ENCODE data around the gene TFPI.

- TF ChIP-seq BHLHE40 (IDR thresholded peaks at IDR 0.05; ENCODE audit: borderline replicate concordance): no peak
- no peak for TF ChIP-seq NFRKB (IDR thresholded peaks at IDR 0.05)
- no peak for TF ChIP-seq ZNF384 (IDR thresholded peaks at IDR 0.05)
- TF ChIP-seq FOXM1 (IDR thresholded peaks at IDR 0.05; ENCODE audit: borderline replicate concordance): no peak
- TF ChIP-seq SP1 (IDR thresholded peaks at IDR 0.05): no peak
- no peak for TF ChIP-seq FOXA1 (IDR thresholded peaks at IDR 0.05)
These were observed 12.8 kb downstream of the TFPI start for GRCh38 chr2:187541086-187542085.

All from HEK293T (cell line).